Activated T-cell treated with anti-CD3 and anti-CD28 coated beads for 4 hours (primary cell): ENCODE data around the gene LRBA.
"Not testable (repeated sequence)": the region's sequence is repeated elsewhere in the genome, so short reads cannot be mapped to it uniquely, and the experiment has no call there.

Experiments used
- DNase-seq: peaks from one replicate; pipeline ENCODE4 v3.0.0-alpha.2; 2020

The LRBA gene

GRCh38 chr4:150391052-150391451 is 624.0 kb downstream of the LRBA start:
- DNase-seq, result no peak

- DNase-seq, result no peak
Observed at GRCh38 chr4:150390531-150390910, 624.6 kb downstream of the LRBA start.

GRCh38 chr4:150389896-150390530 is 625.1 kb downstream of the LRBA start:
- no peak for DNase-seq

- DNase-seq, result no peak
Observed at GRCh38 chr4:150387981-150388380, 627.1 kb downstream of the LRBA start.

GRCh38 chr4:150386415-150386814 is 628.7 kb downstream of the LRBA start:
- DNase-seq, result not testable (repeated sequence)

- no peak for DNase-seq
Observed at GRCh38 chr4:150385606-150386005, 629.5 kb downstream of the LRBA start.

- DNase-seq, result no peak
Observed at GRCh38 chr4:150384249-150384648, 630.8 kb downstream of the LRBA start.

GRCh38 chr4:150382028-150382427 is 633.1 kb downstream of the LRBA start:
- DNase-seq, result no peak

GRCh38 chr4:150381609-150382008 is 633.5 kb downstream of the LRBA start:
- DNase-seq, result no peak

GRCh38 chr4:150381036-150381435 is 634.0 kb downstream of the LRBA start:
- no peak for DNase-seq

- no peak for DNase-seq
Observed at GRCh38 chr4:150379454-150379853, 635.6 kb downstream of the LRBA start.

- no peak for DNase-seq
Observed at GRCh38 chr4:150375025-150375424, 640.1 kb downstream of the LRBA start.

GRCh38 chr4:150371869-150372268 is 643.2 kb downstream of the LRBA start:
- no peak for DNase-seq

GRCh38 chr4:150369434-150370380 is 645.4 kb downstream of the LRBA start:
- DNase-seq, result no peak

- no peak for DNase-seq
Observed at GRCh38 chr4:150368667-150369066, 646.4 kb downstream of the LRBA start.

GRCh38 chr4:150367326-150367725 is 647.8 kb downstream of the LRBA start:
- no peak for DNase-seq

GRCh38 chr4:150366487-150366999 is 648.5 kb downstream of the LRBA start:
- DNase-seq, result no peak

- no peak for DNase-seq
Observed at GRCh38 chr4:150363721-150364688, 651.1 kb downstream of the LRBA start.

- DNase-seq, result no peak
Observed at GRCh38 chr4:150358691-150359090, 656.4 kb downstream of the LRBA start.

- no peak for DNase-seq
Observed at GRCh38 chr4:150357829-150358228, 657.3 kb downstream of the LRBA start.

GRCh38 chr4:150355858-150356455 is 659.1 kb downstream of the LRBA start:
- DNase-seq, result no peak

GRCh38 chr4:150355418-150355817 is 659.7 kb downstream of the LRBA start:
- no peak for DNase-seq
